Stimulated activated CD4-positive, alpha-beta T cell treated with anti-CD3 and anti-CD28 coated beads, TNF-alpha, amount 100 ng/mL, for 4 hours (primary cell): ENCODE measurements around the gene ARHGAP9.
"Not testable (repeated sequence)": the region's sequence is repeated elsewhere in the genome, so short reads cannot be mapped to it uniquely, and the experiment has no call there.

Experiments
- DNase-seq, 3 experiments: peaks; one replicate each; pipeline ENCODE4 v3.0.0-alpha.2; 2020; ENCODE audit warnings: low read depth in 3 of 3

Gene ARHGAP9

GRCh38 chr12:57459055-57459749 is 20.5 kb downstream of the ARHGAP9 start:
- DNase-seq: peak; percentile 77 to 89 (median 86)

GRCh38 chr12:57458665-57459054 is 21.0 kb downstream of the ARHGAP9 start:
- DNase-seq: no peak

GRCh38 chr12:57456737-57457490 is 22.8 kb downstream of the ARHGAP9 start:
- DNase-seq: no peak

- no peak for DNase-seq
These were observed 23.4 kb downstream of the ARHGAP9 start for GRCh38 chr12:57456145-57456700.

GRCh38 chr12:57455374-57456144 is 24.1 kb downstream of the ARHGAP9 start:
- DNase-seq: no peak

GRCh38 chr12:57454566-57455373 is 24.9 kb downstream of the ARHGAP9 start, which contains the start of gene INHBE:
Gene INHBE, plus strand, starts transcription at chr12:57455307. Its CDS starts 230 bp downstream, at chr12:57455537.
- DNase-seq: no peak

- no peak for DNase-seq
These were observed 25.5 kb downstream of the ARHGAP9 start for GRCh38 chr12:57454213-57454565.

DNA sequence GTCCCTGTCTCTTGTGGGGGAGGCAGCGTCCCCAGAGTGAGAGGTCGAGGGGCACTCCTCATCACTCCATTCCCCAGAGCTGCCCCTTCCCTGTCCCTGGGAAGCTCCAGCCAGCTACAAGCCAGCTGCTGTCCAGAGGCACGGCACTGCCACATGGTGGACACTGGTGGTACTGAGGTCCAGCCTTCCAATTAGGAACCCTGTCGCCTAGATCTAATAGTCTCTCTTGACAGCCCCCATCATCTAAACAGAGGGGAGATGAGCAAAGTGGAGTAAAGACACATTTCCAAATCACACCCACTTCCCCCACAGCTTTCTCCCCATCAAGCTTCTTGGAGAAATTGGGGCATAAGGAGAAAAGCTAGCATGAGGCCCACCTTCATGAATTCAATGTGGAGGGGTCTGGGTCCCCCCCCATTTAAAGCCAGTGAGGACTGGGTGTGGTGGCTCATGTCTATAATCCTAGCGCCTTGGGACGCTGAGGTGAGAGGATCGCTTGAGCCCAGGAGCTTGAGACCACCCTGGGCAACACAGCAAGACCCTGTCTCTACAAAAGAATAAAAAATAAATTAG is 26.6 kb downstream of the ARHGAP9 start:
- no peak for DNase-seq

- DNase-seq: no peak
These were observed 27.3 kb downstream of the ARHGAP9 start for GRCh38 chr12:57452181-57452936.

DNA sequence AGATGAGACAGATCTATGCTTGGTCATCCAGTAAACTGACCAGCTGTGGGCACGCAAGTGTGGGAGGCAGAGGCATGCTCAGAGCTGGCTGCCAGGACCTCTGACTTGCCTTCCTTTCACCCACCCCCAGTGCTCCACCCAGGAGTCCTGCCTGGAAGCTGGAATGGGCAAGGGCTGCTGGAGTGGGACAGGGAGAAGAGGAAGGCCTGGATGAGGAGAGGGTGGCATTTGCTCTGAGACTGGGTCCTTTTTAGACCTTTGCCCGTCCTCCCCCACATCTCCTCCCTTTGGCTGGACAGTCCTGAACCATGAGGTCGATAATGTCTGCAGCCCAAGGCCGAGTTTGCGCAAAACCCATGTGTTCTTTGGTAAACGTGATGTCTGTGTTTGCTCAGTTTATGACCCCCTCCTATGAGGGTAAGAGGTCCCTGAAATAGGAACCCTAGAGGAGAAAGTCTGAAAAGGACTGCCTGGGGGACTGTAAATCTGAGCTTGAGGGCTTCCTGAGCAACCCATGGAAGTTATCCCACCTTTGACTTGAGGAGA is 28.4 kb downstream of the ARHGAP9 start:
- DNase-seq: no peak

DNA sequence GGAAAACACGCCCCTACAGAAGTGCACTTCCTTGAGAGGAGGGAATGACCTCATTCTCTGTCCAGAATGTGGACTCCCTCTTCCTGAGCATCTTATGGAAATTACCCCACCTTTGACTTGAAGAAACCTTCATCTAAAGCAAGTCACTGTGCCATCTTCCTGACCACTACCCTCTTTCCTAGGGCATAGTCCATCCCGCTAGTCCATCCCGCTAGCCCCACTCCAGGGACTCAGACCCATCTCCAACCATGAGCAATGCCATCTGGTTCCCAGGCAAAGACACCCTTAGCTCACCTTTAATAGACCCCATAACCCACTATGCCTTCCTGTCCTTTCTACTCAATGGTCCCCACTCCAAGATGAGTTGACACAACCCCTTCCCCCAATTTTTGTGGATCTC is 29.6 kb downstream of the ARHGAP9 start:
- DNase-seq: no peak

GRCh38 chr12:57449375-57449774 is 30.3 kb downstream of the ARHGAP9 start:
- no peak for DNase-seq

GRCh38 chr12:57448669-57449068 is 31.0 kb downstream of the ARHGAP9 start:
- DNase-seq: no peak

- DNase-seq: no peak
These were observed 33.2 kb downstream of the ARHGAP9 start for GRCh38 chr12:57446292-57446960.

GRCh38 chr12:57444744-57445143 is 34.9 kb downstream of the ARHGAP9 start:
- no peak for DNase-seq

GRCh38 chr12:57444337-57444736 is 35.3 kb downstream of the ARHGAP9 start:
- DNase-seq: not testable (repeated sequence)

- DNase-seq: no peak
These were observed 37.7 kb downstream of the ARHGAP9 start for GRCh38 chr12:57441846-57442427.

DNA sequence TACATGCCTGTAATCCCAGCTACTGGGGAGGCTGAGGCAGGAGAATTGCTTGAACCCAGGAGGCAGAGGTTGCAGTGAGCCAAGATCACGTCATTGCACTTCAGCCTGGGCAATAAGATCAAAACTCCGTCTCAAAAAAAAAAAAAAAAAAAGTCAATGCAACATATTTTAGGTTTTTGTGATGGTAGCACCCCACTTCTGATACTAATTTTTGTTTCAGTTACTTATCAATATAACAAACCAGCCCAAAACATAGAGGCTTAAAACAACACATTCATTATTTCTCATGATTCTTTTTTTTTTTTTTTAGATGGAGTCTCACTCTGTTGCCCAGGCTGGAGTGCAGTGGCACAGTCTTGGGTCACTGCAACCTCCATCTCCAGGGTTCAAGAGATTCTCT is 38.3 kb downstream of the ARHGAP9 start:
- DNase-seq: not testable (repeated sequence)

DNA sequence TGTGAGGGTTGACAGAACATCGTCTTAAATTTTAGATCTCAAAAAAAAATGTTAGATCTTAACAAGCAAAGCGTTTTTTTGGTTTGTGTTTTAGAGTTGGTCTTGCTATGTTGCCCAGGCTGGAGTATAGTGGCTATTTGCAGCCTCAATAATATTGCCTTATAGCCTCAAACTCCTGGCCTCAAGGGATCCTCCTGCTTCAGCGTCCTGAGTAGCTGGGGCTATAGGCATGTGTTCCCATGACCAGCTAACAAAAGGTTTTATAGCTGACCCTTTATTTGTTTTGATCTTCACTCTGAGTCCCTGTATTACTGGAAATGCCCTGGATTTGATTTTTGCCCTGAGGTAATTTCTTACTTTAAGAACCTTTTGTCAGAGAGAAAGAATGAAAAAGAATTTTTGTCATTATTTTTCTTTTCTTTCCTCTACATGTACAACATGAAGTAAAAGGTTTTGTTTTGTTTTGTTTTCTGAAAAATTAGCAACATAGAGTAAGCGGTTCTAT is 39.9 kb downstream of the ARHGAP9 start:
- no peak for DNase-seq
